WTC11 (cell line): ENCODE measurements around the gene DYRK1A. TPM values are rescaled to one million over a fixed set of nuclear protein-coding genes. Genes with fewer than 3 reads are reported as not detected.

Source experiments
- ATAC-seq: fragments of 200-7000 bp; cut with Tn5 transposase; 2 replicates; pipeline ENCODE4 v1.10.0; 2021; ENCODE audit warnings: mild to moderate bottlenecking, moderate library complexity
- CTCF ChIA-PET: fragments of 300-600 bp; sonication (Branson Sonifier 250); formaldehyde crosslinking; loops from one replicate; lab custom pipeline; 2021; ENCODE audit warnings: antibody characterized with exemption; lab: Charles Lee
- POLR2A ChIA-PET: fragments of 350-600 bp; sonication (Branson Sonifier 250); formaldehyde crosslinking; loops from one replicate; lab custom pipeline; 2021; ENCODE audit warnings: antibody characterized with exemption; lab: Charles Lee
- DNase-seq: peaks from one replicate; pipeline ENCODE4 v3.0.0; 2021; ENCODE audit warnings: low spot score
- H3K27ac Mint-ChIP-seq: 2 replicates; pipeline ENCODE4 v1.8.0; 2021; ENCODE audit warnings: mixed read lengths
- H3K27me3 Mint-ChIP-seq: 2 replicates; pipeline ENCODE4 v1.8.0; 2021; ENCODE audit warnings: low read depth, mild to moderate bottlenecking, moderate library complexity, mixed read lengths
- H3K36me3 Mint-ChIP-seq: 2 replicates; pipeline ENCODE4 v1.8.0; 2021; ENCODE audit warnings: mixed read lengths
- H3K4me1 Mint-ChIP-seq: 2 replicates; pipeline ENCODE4 v1.8.0; 2022; ENCODE audit warnings: mixed read lengths
- H3K4me3 Mint-ChIP-seq: 2 replicates; pipeline ENCODE4 v1.8.0; 2021; ENCODE audit warnings: mild to moderate bottlenecking, moderate library complexity, mixed read lengths
- H3K9me3 Mint-ChIP-seq: 2 replicates; pipeline ENCODE4 v1.8.0; 2021; ENCODE audit warnings: mixed read lengths
- ARID4B ChIP-seq: sonication (generic); formaldehyde crosslinking; IDR thresholded peaks from 2 replicates; pipeline ENCODE4 v1.8.0; 2023; ENCODE audit warnings: missing genetic modification reagents, mild to moderate bottlenecking, borderline replicate concordance
- E2F4 ChIP-seq: sonication (generic); formaldehyde crosslinking; IDR thresholded peaks from 2 replicates; pipeline ENCODE4 v1.8.1; 2022; ENCODE audit warnings: low read depth, mild to moderate bottlenecking, moderate library complexity, missing genetic modification reagents, borderline replicate concordance
- FOXK1 ChIP-seq: sonication (generic); formaldehyde crosslinking; IDR thresholded peaks from 2 replicates; pipeline ENCODE4 v1.8.0; 2022; ENCODE audit warnings: mild to moderate bottlenecking, moderate library complexity, missing genetic modification reagents
- HMGA2 ChIP-seq: fragments of 250-450 bp; sonication (Bioruptor Pico); IDR thresholded peaks from 2 replicates; pipeline ENCODE4 v1.4.0; 2021; ENCODE audit warnings: mild to moderate bottlenecking, moderate library complexity
- KAT7 ChIP-seq: sonication (generic); formaldehyde crosslinking; IDR thresholded peaks from 2 replicates; pipeline ENCODE4 v1.8.1; 2023; ENCODE audit warnings: missing genetic modification reagents, mild to moderate bottlenecking, borderline replicate concordance
- NFE2L1 ChIP-seq: sonication (generic); formaldehyde crosslinking; IDR thresholded peaks from 2 replicates; pipeline ENCODE4 v1.8.1; 2023; ENCODE audit warnings: missing genetic modification reagents
- NR1H2 ChIP-seq: sonication (generic); formaldehyde crosslinking; IDR thresholded peaks from 2 replicates; pipeline ENCODE4 v1.9.0; 2021; ENCODE audit warnings: mild to moderate bottlenecking, moderate library complexity, missing genetic modification reagents
- SMAD4 ChIP-seq: sonication (generic); formaldehyde crosslinking; IDR thresholded peaks from 2 replicates; pipeline ENCODE4 v1.8.0; 2022; ENCODE audit warnings: mild to moderate bottlenecking, missing genetic modification reagents
- STAT6 ChIP-seq: sonication (generic); formaldehyde crosslinking; conservative IDR thresholded peaks from 2 replicates; pipeline ENCODE4 v1.8.1; 2023; ENCODE audit warnings: mild to moderate bottlenecking, low read depth, missing genetic modification reagents, moderate library complexity
- TEAD4 ChIP-seq: sonication (generic); formaldehyde crosslinking; IDR thresholded peaks from 2 replicates; pipeline ENCODE4 v1.8.0; 2022; ENCODE audit warnings: mild to moderate bottlenecking, missing genetic modification reagents
- ZMAT4 ChIP-seq: fragments of 250-450 bp; sonication (Bioruptor Pico); IDR thresholded peaks from 2 replicates; pipeline ENCODE4 v1.9.0; 2021; ENCODE audit warnings: mild to moderate bottlenecking
- ZNF219 ChIP-seq: sonication (generic); formaldehyde crosslinking; IDR thresholded peaks from 2 replicates; pipeline ENCODE4 v1.8.0; 2023; ENCODE audit warnings: missing genetic modification reagents, mild to moderate bottlenecking, borderline replicate concordance
- ZNF532 ChIP-seq: fragments of 250-450 bp; sonication (Bioruptor Pico); IDR thresholded peaks from 2 replicates; pipeline ENCODE4 v1.9.0; 2021; ENCODE audit warnings: mild to moderate bottlenecking, borderline replicate concordance
- total RNA-seq: library from RNA; stranded (reverse); gene quantifications from 3 replicates; pipeline ENCODE4 v1.2.3, GENCODE V29; 2021
- TF ChIP-seq, protein P1 (sequence below): fragments of 250-450 bp; sonication (Bioruptor Pico); IDR thresholded peaks from 2 replicates; pipeline ENCODE4 v2.1.2; 2022; ENCODE audit warnings: mild to moderate bottlenecking, moderate library complexity

Gene DYRK1A
- total RNA-seq, 1 experiment from 2014 or later, result 56.5 TPM

DNA sequence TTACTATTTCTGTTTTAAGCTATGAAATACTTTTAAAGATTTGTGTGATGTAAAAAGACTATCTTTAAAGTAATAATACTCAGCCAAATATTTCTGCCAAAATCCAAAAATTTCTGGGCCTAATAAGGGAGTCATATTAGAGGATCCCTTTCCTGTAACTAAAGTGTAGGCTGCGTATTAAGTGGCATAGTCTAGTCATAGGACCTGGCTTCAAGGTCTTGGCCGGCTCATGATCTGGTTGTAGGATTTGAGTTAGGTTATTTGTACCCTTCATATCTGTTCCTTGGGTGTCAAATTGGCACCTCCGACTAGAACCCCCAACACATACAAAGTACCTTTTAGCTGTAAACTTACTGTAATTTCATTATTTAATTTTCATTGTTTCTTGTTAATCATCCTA lies 107.8 kb downstream of the DYRK1A start:
- ATAC-seq, result no peak
- POLR2A ChIA-PET, result no interaction called here

More for the DNA sequence above, 107.8 kb downstream of the DYRK1A start:
- no peak overlapping the region for H3K27ac Mint-ChIP-seq
- CTCF ChIA-PET, result interaction anchor here (0.9 to 1.4 kb wide), 3 partner anchors 10 to 22 kb away, joined by 3 to 5 read pairs (median 3); no protein-coding TSS in a partner anchor
- no peak overlapping the region for H3K4me3 Mint-ChIP-seq
- TF ChIP-seq ZMAT4 (CRISPR knock-in tag) (no peak), ZNF532 (no peak), KAT7 (CRISPR knock-in tag) (no peak), NFE2L1 (CRISPR knock-in tag) (no peak), E2F4 (CRISPR knock-in tag) (no peak), NR1H2 (CRISPR knock-in tag) (no peak), ARID4B (CRISPR knock-in tag) (no peak), TEAD4 (CRISPR knock-in tag) (no peak), HMGA2 (CRISPR knock-in tag) (no peak), ZNF219 (CRISPR knock-in tag) (no peak), SMAD4 (CRISPR knock-in tag) (no peak), FOXK1 (CRISPR knock-in tag) (no peak), STAT6 (no peak)
- TF ChIP-seq, protein P1, sequence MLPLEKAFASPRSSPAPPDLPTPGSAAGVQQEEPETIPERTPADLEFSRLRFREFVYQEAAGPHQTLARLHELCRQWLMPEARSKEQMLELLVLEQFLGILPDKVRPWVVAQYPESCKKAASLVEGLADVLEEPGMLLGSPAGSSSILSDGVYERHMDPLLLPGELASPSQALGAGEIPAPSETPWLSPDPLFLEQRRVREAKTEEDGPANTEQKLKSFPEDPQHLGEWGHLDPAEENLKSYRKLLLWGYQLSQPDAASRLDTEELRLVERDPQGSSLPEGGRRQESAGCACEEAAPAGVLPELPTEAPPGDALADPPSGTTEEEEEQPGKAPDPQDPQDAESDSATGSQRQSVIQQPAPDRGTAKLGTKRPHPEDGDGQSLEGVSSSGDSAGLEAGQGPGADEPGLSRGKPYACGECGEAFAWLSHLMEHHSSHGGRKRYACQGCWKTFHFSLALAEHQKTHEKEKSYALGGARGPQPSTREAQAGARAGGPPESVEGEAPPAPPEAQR (CRISPR knock-in tag), result no peak
- H3K4me1 Mint-ChIP-seq, result peaks cover 51% of the 10 kb centered on the region
- peaks cover 2% of the 10 kb centered on the region for H3K9me3 Mint-ChIP-seq
- no peak for DNase-seq
- H3K27me3 Mint-ChIP-seq, result no peaks in the 10 kb centered on the region
- peaks cover 11% of the 10 kb centered on the region for H3K36me3 Mint-ChIP-seq
